ENCODE measurements around the gene RPS6KA4.

Gene RPS6KA4

GRCh38 chr11:64357446-64357845 lies 1.5 kb upstream of the RPS6KA4 start:
- TF ChIP-seq ZFX (IDR thresholded peaks at IDR 0.05; ENCODE audit: borderline replicate concordance) (no peak), CTCF (IDR thresholded peaks at IDR 0.05) (no peak)
- no peak overlapping the region for H3K27ac ChIP-seq

- H3K27ac ChIP-seq: peak overlapping the region; percentile 81
- TF ChIP-seq ZFX (IDR thresholded peaks at IDR 0.05; ENCODE audit: borderline replicate concordance): no peak
- TF ChIP-seq CTCF (IDR thresholded peaks at IDR 0.05): no peak
Measured at GRCh38 chr11:64357904-64358535, 942 bp upstream of the RPS6KA4 start.

GRCh38 chr11:64358536-64358906 lies 441 bp upstream of the RPS6KA4 start:
- H3K27ac ChIP-seq: peak overlapping the region; percentile 81
- TF ChIP-seq ZFX (IDR thresholded peaks at IDR 0.05; ENCODE audit: borderline replicate concordance) (no peak), CTCF (IDR thresholded peaks at IDR 0.05) (no peak)

GRCh38 chr11:64359712-64360445 lies 917 bp downstream of the RPS6KA4 start:
- TF ChIP-seq CTCF (IDR thresholded peaks at IDR 0.05) (no peak), ZFX (IDR thresholded peaks at IDR 0.05; ENCODE audit: borderline replicate concordance) (no peak)
- peak overlapping the region; percentile 81 for H3K27ac ChIP-seq

GRCh38 chr11:64360448-64360921 lies 1.5 kb downstream of the RPS6KA4 start:
- H3K27ac ChIP-seq: no peak overlapping the region
- no peak for TF ChIP-seq ZFX (IDR thresholded peaks at IDR 0.05; ENCODE audit: borderline replicate concordance)
- no peak for TF ChIP-seq CTCF (IDR thresholded peaks at IDR 0.05)

GRCh38 chr11:64361659-64362058 lies 2.7 kb downstream of the RPS6KA4 start:
- no peak overlapping the region for H3K27ac ChIP-seq
- no peak for TF ChIP-seq CTCF (IDR thresholded peaks at IDR 0.05)
- TF ChIP-seq ZFX (IDR thresholded peaks at IDR 0.05; ENCODE audit: borderline replicate concordance): no peak

- H3K27ac ChIP-seq: no peak overlapping the region
- TF ChIP-seq CTCF (IDR thresholded peaks at IDR 0.05): no peak
- TF ChIP-seq ZFX (IDR thresholded peaks at IDR 0.05; ENCODE audit: borderline replicate concordance): no peak
Measured at GRCh38 chr11:64362339-64362738, 3.4 kb downstream of the RPS6KA4 start.

Measured in 22Rv1 (cell line).